RPMI7951 (cell line): ENCODE results near the gene HDAC8. TPM values are rescaled to one million over a fixed set of nuclear protein-coding genes. Genes with fewer than 3 reads are reported as not detected.
"Not testable (repeated sequence)": the region's sequence is repeated elsewhere in the genome, so short reads cannot be mapped to it uniquely, and the experiment has no call there.

ENCODE experiments used
- DNase-seq: peaks from one replicate; pipeline ENCODE4 v3.0.0-alpha.2; 2012; ENCODE audit warnings: low read depth
- total RNA-seq: library from RNA; depleted of rRNA; stranded (reverse); fragments of >200 nt; shearing (Covaris generic); gene quantifications from 2 replicates; pipeline ENCODE4 v1.2.3, GENCODE V29; 2014; rRNA removed

The HDAC8 gene
- 35.0 and 36.4 TPM in 2 replicates for total RNA-seq

DNA sequence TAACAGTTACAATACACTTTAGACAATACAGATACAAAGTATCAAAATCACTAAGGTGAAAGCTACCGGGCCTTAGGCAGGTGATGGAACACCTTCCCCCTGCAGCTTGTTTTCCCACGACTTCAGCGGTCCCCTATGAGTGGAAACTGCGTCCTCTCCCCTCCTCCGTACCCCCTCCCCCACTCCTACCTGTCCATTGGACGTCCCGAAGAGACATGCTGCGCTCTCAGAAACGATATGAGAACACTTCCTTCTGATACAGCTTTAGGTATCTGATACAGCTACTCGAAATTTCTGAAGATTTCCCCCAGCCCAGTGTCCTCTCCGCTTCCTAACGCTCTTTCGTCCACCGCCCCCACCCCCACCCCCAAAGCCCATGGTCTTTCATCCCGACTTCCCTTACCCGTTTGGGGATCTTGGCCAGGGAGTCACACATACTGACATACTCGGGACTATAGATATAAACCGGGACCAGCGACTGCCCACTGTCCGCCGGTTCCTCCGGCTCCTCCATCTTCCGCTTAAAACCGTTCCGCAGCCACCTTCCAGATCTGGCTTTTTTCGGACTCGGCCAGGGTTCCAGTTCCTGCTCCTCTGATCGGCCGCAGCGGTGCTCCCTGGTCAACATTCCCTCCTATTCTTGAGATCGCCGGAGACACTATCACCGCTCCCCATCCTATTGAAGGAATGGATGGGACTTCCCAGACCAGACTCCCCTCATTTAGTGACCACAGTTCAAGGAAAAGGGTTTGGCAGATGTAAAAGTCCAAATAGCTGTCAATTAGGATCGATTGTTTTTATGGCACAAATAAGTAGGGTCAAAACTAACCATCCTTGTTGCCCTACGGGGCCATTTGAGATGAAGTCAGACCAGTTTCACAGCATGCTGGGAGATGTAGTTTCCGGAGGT is at the start of gene HDAC8:
TSS of gene HDAC8 (minus strand) at position 596 of the 910 bp plus-strand sequence. CDS start at position 514, 82 bp downstream.
- DNase-seq, result peak; percentile 86

DNA sequence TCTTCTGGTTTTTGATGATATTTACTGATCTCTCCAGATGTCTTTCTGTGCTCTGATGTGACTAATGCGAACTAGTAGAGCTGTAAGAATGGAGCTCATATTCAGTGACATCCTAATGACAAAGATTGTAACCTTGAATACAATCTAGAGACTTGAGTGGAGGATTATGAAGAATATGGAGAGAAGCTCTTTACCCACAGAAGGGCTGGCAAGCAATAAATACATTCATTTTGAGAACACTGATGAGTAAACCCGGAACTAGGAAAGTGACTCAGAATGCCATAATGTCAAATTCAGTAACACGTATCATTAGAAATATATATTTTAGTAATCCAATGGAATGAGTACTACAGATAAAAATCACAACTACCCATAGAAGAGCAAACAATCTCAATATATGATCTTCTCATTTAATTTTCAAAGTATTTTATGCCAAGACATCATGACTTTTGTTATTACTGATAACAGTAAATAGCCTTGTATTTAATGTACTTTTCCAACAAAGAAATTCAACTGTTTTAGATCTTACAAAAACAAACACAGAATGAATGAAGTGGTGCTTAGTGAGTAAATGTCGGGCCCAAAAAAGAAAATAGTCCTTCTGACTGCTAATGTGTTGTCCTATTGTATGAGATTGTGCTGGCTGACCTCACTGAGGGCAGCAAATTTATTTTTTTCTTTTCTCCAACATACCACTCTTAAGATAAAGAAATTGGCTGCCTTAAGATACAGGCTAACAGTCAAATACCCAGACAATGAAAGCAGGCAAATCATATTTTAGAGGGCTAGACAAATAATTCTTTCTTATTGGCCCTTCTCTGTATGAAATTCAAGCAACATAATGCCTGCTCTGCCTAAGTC is 49.2 kb upstream of the HDAC8 start:
- DNase-seq, result peak; percentile 56

DNA sequence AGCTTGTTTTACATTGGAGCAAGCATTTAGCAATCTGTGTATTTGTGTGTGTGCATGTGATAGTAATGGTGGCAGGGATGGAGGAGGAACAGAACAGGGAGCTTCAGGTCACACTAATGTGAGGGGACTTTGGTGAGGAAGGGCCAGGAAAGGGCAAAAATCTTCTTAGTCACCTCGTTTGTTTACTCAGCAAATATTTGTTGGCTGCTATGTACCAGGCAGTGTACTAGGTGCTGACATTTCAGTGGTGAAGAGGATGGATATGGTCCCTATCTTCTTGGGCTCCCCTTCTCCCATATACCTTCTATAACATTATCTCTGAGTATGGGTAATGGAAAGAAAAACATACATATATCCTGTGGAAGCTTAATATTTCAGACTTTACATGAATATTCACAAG is 48.5 kb upstream of the HDAC8 start:
- DNase-seq, result peak; percentile 2

DNA sequence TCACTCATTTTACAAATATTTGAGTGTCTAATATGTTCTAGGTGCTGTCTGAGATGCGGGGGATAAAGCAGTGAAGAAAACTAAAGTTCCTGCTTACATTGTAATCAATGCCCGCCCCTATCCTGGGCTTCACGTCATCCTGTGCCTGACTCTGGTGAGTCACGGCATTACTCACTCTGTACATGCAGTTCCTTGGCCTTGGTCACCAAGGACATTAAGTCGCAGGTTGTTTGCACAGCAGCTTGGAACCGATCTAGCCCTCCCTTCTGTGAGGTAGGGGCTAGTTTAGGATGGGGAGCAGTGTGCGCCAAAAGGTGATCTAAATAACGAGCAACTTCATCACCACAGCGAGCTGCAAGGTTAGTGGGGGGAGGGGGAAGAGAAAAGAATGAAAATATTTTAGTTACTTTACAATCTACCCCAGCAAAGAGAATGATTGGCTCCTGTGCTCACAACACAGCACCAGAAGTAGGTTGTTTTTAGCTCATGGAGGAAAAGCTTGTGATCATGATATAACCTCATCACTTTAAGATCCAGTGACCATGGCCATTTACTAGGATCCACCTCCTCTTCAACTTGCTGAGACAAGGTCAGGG is 48.0 kb upstream of the HDAC8 start:
- peak; percentile 84 for DNase-seq

DNA sequence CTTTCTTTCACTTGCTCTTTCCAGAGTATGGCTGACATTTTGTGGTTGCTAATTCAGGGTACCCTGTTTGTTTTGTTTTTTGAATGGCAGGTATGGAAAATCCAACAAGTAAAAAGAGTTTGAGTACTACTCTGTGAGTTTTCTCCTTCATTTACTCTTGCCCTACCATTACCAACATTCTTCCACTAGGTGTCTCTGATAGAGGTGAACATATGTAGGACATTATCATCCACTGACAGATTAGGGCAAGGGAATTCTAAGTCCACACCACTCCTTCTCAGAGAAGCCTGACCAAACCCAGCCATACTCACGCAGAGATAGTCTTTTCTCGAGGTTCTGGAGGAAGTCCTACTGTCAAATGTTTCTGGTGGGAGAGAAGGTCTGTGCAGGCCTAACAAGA is 36.7 kb upstream of the HDAC8 start:
- DNase-seq, result peak; percentile 31

DNA sequence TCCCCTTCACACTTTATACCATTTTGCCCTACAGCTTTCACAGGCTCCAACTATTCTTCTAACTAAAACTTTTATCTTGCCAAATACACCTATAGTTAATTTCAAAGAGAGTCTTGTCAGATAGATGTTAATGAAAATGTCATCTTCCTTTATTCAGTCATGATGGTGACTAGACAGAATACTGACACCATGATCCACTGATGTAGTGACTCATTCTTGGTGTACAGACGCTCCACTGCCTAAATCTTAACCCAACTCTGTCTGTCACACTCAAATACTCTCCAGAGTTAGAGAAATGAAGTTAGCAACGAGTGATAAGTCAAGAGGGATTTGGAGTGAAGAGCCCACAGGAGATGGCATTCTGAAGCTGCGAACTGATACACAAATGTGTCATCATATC is 32.1 kb upstream of the HDAC8 start:
- DNase-seq, result peak; percentile 5

DNA sequence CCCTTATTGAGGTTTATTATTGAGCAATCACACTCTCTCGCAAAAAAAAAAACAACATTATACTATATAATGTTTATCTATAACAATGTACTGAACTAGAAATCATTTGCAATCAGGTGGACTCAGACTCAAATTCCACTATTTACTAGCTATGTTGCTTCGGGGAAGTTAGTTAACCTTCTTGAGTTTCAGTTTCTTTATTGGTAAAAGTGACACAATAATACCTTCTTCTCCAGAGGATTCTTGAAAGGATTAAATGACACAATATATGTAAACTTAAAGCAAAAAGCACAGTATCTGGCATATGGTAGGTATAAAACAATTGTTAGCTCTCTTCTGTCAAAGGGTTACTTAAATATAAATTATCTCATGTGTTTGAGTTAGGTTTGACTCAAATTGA is 31.5 kb upstream of the HDAC8 start:
- DNase-seq, result no peak

DNA sequence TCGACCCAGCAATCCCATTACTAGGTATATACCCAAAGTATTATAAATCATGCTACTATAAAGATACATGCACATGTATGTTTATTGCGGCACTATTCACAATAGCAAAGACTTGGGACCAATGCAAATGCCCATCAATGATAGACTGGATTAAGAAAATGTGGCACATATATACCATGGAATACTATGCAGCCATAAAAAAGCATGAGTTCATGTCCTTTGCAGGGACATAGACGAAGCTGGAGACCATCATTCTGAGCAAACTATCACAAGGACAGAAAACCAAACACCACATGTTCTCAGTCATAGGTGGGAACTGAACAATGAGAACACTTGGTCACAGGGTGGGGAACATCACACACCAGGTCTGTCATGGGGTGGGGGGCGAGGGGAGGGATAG is 18.4 kb upstream of the HDAC8 start:
- not testable (repeated sequence) for DNase-seq

DNA sequence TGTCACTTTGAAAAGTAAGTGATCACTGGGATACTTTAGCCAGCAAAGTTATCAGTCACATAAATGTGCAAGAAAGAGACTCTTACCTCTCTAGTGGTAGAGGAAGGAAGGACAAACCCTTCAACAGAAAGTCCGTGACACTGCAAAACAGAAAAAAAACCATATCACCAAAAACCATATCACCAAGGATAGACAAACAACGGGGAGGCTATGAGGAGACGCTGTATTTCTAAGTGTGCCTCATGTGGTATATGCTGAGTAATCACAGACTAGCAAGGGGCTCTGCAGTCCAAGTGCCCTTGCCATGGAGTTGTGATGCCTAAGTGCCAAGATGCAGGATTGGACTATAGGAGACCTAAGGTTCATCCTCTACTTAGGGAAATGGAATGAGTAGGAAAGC is 11.5 kb upstream of the HDAC8 start:
- no peak for DNase-seq

DNA sequence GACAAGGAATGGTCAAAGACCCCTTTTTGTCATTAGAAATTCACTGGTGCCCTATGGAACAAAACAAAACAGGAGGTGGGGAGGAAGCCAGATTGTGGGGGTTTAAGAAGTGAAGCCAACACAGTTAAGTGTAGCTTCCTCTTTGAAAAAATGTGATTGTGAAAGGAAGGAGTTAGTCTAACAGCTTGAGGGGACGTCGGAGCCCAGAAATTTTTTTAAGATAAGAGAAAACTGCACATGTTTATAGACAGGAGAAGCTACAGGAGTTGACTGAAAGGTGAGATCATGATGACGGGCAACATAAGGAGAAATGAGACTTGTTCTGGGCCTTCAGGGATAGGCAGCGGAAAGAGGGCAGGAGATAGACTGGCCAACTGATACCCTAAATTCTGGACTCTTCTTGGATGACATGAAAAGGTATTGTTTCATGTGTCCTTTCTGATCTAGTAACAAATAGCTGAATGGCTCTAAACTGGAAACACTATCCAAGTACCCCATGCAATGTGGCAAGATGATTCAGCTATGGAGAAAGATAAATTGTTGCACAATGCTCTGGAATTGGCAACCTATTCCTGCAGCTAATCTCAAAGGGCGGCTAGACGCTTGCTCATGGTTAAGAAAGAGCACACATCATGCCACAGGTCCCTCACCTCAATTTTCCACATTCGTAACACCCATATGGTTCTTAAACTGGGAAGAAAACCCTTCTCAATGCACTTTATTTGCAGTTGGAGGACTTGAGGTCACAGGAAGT is 3.7 kb upstream of the HDAC8 start:
- DNase-seq, result peak; percentile 37

DNA sequence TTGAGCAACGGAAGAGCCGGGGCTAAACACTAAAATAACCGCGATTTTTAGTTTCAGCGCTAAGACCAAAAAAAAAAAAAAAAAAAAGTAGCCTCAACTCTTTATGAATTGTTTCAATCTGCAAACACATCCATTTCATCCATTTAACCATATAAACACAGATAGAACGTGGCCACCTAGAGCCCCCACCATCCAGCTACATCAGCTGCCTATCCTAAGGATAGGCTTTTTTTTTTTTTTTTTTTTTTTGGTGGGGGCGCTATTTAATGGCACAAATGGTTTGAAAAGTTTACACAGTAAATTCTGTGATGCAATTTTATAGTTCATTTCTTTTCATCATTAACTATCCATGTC is 492 bp upstream of the HDAC8 start:
- no peak for DNase-seq

DNA sequence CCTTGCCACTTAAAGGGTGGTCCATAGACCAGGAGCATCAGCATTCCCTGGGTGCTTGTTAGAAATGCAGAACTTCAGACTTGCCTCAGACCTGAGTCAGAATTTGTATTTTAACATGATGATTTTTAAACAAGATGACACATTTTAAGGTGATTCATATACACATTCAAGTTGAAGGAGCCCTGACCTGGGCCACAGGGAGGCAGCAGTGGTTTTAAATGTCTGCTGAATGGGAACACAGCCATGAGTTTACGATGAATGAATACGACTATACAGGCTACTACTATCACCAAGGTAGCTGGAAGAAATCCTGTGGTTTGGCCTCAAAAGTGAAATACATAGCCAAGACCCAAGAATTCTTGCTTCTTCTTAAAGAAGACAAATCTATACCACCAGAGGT is 2.9 kb downstream of the HDAC8 start:
- peak; percentile 31 for DNase-seq

DNA sequence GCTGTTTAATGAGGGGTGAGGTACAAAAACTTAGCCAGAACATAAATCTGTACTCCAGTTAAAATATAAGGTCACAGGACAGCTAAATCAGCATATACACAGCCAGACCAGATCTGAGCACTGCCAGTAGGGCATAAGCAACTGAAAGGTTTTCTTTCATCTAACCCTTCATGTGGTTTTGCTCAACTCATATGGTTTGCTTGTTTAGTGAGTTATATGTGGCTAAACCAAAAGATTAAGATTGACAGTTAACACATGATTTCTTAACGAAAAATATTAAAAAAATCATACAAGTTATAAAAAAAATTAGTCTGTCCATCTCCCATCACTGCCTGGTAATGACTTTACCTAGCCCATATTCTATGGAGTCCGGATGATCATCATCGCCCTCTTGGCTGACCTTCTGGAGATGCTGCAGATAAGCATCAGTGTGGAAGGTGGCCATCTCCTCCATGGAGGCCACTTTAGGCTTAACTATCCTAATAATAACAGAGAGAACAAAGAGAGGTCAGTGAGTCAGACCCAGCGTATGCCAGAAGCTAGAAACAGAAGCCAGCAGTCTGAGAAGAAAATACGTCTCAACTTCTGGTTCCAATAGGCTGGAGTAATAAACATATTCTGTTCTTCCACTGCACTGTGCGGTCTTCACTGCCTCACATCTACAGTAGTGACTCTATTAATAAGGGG is 4.1 kb downstream of the HDAC8 start:
- peak; percentile 28 for DNase-seq

DNA sequence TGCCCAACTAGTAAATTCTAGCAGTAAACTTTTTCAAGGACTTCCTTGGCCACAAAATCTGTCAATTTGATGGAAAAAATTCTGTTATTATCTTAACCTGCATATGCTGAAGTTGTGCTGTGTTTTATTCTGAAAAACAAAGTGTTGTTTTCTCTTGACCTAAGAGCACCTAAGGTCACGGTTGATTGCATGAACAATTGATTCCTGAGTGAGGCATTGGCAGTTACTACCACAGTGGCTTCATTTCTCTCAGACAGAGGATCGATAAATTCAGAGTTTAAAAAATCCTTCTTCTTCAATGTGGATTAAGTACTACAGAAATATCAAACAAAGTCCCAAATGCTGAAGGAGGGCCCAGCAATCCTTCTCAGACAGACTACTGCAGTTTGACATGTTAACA is 6.2 kb downstream of the HDAC8 start:
- no peak for DNase-seq

DNA sequence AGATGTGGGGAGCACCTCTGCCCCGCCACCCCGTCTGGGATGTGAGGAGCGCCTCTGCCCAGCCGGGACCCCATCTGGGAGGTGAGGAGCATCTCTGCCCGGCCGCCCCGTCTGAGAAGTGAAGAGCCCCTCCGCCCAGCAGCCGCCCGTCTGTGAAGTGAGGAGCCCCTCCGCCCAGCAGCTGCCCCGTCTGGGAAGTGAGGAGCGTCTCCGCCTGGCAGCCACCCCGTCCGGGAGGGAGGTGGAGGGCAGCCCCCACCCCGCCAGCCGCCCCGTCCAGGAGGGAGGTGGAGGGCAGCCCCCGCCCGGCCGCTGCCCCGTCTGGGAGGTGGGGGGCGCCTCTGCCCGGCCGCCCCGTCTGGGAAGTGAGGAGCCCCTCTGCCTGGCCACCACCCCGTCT is 13.0 kb downstream of the HDAC8 start:
- DNase-seq, result not testable (repeated sequence)

DNA sequence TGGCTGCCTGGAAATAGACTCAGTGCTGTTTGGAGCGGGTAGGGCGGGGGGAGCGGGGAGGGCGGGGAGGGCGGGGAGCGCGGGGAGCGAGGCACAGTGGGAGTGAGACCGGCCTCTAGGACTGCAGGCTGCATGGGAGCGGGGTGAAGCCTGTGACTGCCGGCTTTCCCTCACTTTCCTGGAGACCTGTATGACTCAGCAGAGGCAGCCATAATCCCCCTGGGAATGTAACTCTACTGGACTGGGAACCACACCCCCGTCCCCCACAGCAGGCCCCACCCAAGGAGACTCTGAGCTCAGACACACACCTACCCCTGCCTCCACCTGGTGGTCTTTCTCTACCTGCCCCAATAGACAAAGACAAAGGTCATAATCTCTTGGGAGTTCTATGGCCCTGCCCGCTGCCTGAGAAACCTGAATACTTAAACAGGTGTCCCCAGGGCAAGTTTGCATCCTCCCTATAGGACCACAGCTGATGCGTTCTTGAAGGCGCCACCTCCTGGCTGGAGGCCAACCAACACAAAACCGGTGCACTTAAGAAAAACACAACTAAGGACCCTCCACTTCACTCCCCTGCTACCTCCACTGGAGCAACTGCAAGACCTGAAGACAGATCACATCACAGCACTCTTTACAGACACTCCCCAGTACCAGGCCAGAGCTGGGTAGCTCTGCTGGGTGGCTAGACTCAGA is 18.0 kb downstream of the HDAC8 start:
- no peak for DNase-seq

DNA sequence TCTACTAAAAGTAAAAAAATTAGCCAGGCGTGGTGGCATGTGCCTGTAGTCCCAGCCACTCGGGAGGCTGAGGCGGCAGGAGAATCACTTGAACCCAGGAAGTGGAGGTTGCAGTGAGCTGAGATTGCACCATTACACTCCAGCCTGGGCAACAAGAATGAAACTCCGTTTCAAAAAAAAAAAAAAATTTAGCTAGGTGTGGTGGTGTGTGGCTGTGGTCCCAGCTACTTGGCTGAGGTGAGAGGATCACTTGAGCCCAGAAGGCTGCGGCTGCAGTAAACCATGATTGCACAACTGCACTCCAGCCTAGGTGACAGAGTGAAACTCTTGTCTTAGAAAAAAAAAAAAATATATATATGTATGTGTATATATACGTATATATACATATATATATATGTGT is 20.2 kb downstream of the HDAC8 start:
- DNase-seq, result not testable (repeated sequence)

DNA sequence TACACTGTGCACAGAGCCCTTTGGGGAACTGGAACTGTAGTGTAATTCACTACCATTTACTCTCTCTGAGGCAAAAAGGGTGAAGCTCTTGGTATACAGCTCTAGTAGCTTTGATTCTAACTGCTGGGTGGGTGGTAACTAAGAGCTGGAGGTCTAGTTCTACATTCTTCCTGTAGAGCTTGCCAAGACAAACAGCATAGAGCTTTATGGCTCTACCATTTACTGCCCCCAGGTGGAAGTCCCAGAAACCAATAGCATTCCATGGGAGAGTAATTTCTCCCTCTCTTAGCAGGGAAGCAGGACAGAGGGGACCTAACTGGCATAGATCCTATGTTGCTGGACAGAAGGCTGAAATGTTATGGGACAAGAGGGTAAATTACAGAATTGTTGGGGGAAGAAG is 26.7 kb downstream of the HDAC8 start:
- peak; percentile 28 for DNase-seq

DNA sequence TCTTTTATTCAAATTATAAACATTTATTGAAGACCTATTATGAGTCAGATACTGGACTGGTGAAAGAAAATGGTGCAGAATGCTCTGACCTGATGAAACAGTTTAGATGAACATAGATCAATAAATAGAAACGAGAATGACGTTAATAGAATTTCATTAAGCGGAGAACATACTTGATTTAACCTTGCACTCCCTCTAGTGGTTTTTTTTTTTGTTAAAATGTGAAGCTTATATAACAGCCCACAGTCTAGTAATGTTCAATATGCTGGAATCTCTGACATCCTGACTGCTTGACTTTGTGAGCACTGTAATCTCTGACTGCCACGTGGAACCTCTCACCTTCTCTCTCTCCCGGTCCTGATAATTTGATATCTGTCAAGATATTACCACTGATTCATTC is 32.3 kb downstream of the HDAC8 start:
- DNase-seq, result peak; percentile 26

DNA sequence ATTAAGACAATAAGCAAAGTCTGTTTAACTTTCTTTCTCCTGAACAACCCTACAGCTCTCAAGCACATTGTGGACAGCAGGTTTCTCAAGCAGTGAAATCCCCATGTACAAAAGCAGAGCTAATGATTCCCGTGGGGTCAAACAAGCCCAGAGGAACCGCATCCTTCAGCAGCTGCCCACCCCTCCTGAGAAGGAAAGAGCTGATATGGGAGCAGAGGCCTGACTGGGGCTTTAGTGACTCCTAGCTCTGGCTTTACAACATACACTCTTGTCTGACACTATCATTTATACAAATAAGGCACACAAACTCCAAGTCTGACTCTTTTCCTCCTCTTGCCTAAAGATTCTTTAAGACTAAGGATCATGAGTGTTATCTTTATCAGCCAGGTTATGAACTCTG is 32.8 kb downstream of the HDAC8 start:
- DNase-seq, result no peak
